GM23338 (cell line): ENCODE data around the gene NCCRP1. TPM values are rescaled to one million over a fixed set of nuclear protein-coding genes. Genes with fewer than 3 reads are reported as not detected.

Experiments used
- ATAC-seq: fragments of 200-7000 bp; cut with Tn5 transposase; 3 replicates; pipeline ENCODE4 v1.9.1; 2020
- DNase-seq: peaks from one replicate; pipeline ENCODE4 v3.0.0-alpha.2; 2015; ENCODE audit warnings: low spot score
- H2AFZ ChIP-seq: fragments of 200-600 bp; sonication (generic); 2 replicates; pipeline ENCODE4 v1.8.0; 2016; ENCODE audit warnings: antibody characterized with exemption, mild to moderate bottlenecking, moderate library complexity
- H3F3A ChIP-seq: fragments of 200-600 bp; sonication (generic); replicated peaks from 2 replicates; pipeline ENCODE4 v1.8.0; 2017; ENCODE audit warnings: antibody characterized with exemption, mixed run types, low read depth
- H3K27ac ChIP-seq: fragments of 200-600 bp; sonication (generic); 2 replicates; pipeline ENCODE4 v1.6.1; 2016; ENCODE audit warnings: low read depth
- H3K27me3 ChIP-seq: fragments of 200-600 bp; sonication (generic); 2 replicates; pipeline ENCODE4 v1.8.0; 2016; ENCODE audit warnings: mild to moderate bottlenecking, mixed run types, moderate library complexity; ENCODE audit not compliant: insufficient read depth
- H3K36me3 ChIP-seq: fragments of 200-600 bp; sonication (generic); 2 replicates; pipeline ENCODE4 v1.8.0; 2016; ENCODE audit warnings: mild to moderate bottlenecking; ENCODE audit not compliant: insufficient read depth
- H3K4me1 ChIP-seq: fragments of 200-600 bp; sonication (generic); 2 replicates; pipeline ENCODE4 v1.8.0; 2016; ENCODE audit warnings: mild to moderate bottlenecking, moderate library complexity; ENCODE audit not compliant: insufficient read depth
- H3K4me2 ChIP-seq: fragments of 200-600 bp; sonication (generic); 2 replicates; pipeline ENCODE4 v1.7.1; 2017; ENCODE audit warnings: mixed run types
- H3K4me3 ChIP-seq: fragments of 200-600 bp; sonication (generic); 2 replicates; pipeline ENCODE4 v1.6.1; 2016; ENCODE audit warnings: mixed run types
- H3K79me2 ChIP-seq: fragments of 200-600 bp; sonication (generic); replicated peaks from 2 replicates; pipeline ENCODE4 v1.8.0; 2017; ENCODE audit warnings: mild to moderate bottlenecking; ENCODE audit not compliant: insufficient read depth
- H3K9me2 ChIP-seq: fragments of 200-600 bp; sonication (generic); 2 replicates; pipeline ENCODE4 v1.8.0; 2017; ENCODE audit not compliant: insufficient read depth
- H4K20me1 ChIP-seq: fragments of 200-600 bp; sonication (generic); replicated peaks from 2 replicates; pipeline ENCODE4 v1.8.0; 2017; ENCODE audit warnings: mild to moderate bottlenecking; ENCODE audit not compliant: insufficient read depth
- H3K27ac Mint-ChIP-seq: 2 replicates; pipeline ENCODE4 v1.8.0; 2020; ENCODE audit warnings: inconsistent platforms, mild to moderate bottlenecking, moderate library complexity, mixed read lengths
- H3K27me3 Mint-ChIP-seq: 3 replicates; pipeline ENCODE4 v1.8.0; 2022; ENCODE audit warnings: low read depth, mild to moderate bottlenecking, moderate library complexity, mixed read lengths, inconsistent platforms; ENCODE audit not compliant: insufficient read depth, poor library complexity
- H3K36me3 Mint-ChIP-seq: 3 replicates; pipeline ENCODE4 v1.8.0; 2021; ENCODE audit warnings: low read depth, mild to moderate bottlenecking, inconsistent platforms, moderate library complexity, mixed read lengths
- H3K4me1 Mint-ChIP-seq: 3 replicates; pipeline ENCODE4 v1.8.0; 2020; ENCODE audit warnings: mild to moderate bottlenecking, inconsistent platforms, mixed read lengths
- H3K4me3 Mint-ChIP-seq: 3 replicates; pipeline ENCODE4 v1.8.0; 2021; ENCODE audit warnings: moderate library complexity, mild to moderate bottlenecking, inconsistent platforms, mixed read lengths
- H3K9me3 Mint-ChIP-seq: 3 replicates; pipeline ENCODE4 v1.8.0; 2020; ENCODE audit warnings: moderate library complexity, mild to moderate bottlenecking, inconsistent platforms, mixed read lengths
- CREB1 ChIP-seq: fragments of 250-450 bp; sonication (Bioruptor Pico); IDR thresholded peaks from 2 replicates; pipeline ENCODE4 v1.5.0; 2020; ENCODE audit warnings: low read depth, mild to moderate bottlenecking, moderate library complexity
- EZH2 ChIP-seq: fragments of 200-600 bp; sonication (generic); IDR thresholded peaks from one replicate; pipeline ENCODE4 v1.8.0; 2017; ENCODE audit warnings: antibody characterized with exemption, mild to moderate bottlenecking, low read depth; ENCODE audit not compliant: unreplicated experiment
- EZH2phosphoT487 ChIP-seq: fragments of 200-600 bp; sonication (generic); IDR thresholded peaks from one replicate; pipeline ENCODE4 v1.8.1; 2018; ENCODE audit warnings: antibody characterized with exemption; ENCODE audit not compliant: unreplicated experiment
- JUNB ChIP-seq: IDR thresholded peaks from one replicate; pipeline ENCODE4 v1.6.1; 2016; ENCODE audit warnings: antibody characterized with exemption; ENCODE audit not compliant: unreplicated experiment
- NANOG ChIP-seq: IDR thresholded peaks from 2 replicates; pipeline ENCODE4 v1.6.1; 2016; ENCODE audit warnings: antibody characterized with exemption, borderline replicate concordance
- POLR2AphosphoS5 ChIP-seq: IDR thresholded peaks from 2 replicates; pipeline ENCODE4 v1.6.1; 2016; ENCODE audit warnings: antibody characterized with exemption, low read depth
- STAT1 ChIP-seq: IDR thresholded peaks from one replicate; pipeline ENCODE4 v1.6.1; 2016; ENCODE audit warnings: antibody characterized with exemption; ENCODE audit not compliant: unreplicated experiment
- ZNF114 ChIP-seq: fragments of 250-450 bp; sonication (Bioruptor Pico); IDR thresholded peaks from 2 replicates; pipeline ENCODE4 v1.5.0; 2020; ENCODE audit warnings: mild to moderate bottlenecking, moderate library complexity
- ZNF331 ChIP-seq: fragments of 250-450 bp; sonication (Bioruptor Pico); IDR thresholded peaks from 2 replicates; pipeline ENCODE4 v1.5.0; 2020; ENCODE audit warnings: low read depth, mild to moderate bottlenecking, moderate library complexity
- ZNF462 ChIP-seq: fragments of 250-450 bp; sonication (Bioruptor Pico); IDR thresholded peaks from 2 replicates; pipeline ENCODE4 v1.5.0; 2020; ENCODE audit warnings: mild to moderate bottlenecking, moderate library complexity
- polyA plus RNA-seq: library from polyadenylated mRNA; unstranded; fragments of >200 nt; fragmentation: Nextera tagmentation; extraction: Ambion mirVana; gene quantifications from 2 replicates; pipeline ENCODE4 v1.2.1, GENCODE V29; 2016
- total RNA-seq: library from RNA; depleted of rRNA; stranded (reverse); fragments of >200 nt; shearing (Covaris generic); gene quantifications from 2 replicates; pipeline ENCODE4 v1.2.3, GENCODE V29; 2014
- TF ChIP-seq, protein P1 (sequence below): IDR thresholded peaks from 2 replicates; pipeline ENCODE4 v1.6.1; 2016; ENCODE audit warnings: antibody characterized with exemption
- TF ChIP-seq, protein P2 (sequence below): IDR thresholded peaks from one replicate; pipeline ENCODE4 v1.6.1; 2018; ENCODE audit warnings: antibody characterized with exemption; ENCODE audit not compliant: unreplicated experiment

The NCCRP1 gene
- total and polyA plus RNA-seq, 2 experiments from 2014 or later: 3.6 to 6.2 TPM

GRCh38 chr19:39187552-39187943 is 9.2 kb upstream of the NCCRP1 start (continued):
- TF ChIP-seq ZNF462 (no peak), NANOG (no peak), EZH2 (no peak)
- TF ChIP-seq, protein P1, sequence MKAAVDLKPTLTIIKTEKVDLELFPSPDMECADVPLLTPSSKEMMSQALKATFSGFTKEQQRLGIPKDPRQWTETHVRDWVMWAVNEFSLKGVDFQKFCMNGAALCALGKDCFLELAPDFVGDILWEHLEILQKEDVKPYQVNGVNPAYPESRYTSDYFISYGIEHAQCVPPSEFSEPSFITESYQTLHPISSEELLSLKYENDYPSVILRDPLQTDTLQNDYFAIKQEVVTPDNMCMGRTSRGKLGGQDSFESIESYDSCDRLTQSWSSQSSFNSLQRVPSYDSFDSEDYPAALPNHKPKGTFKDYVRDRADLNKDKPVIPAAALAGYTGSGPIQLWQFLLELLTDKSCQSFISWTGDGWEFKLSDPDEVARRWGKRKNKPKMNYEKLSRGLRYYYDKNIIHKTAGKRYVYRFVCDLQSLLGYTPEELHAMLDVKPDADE: no peak

DNA sequence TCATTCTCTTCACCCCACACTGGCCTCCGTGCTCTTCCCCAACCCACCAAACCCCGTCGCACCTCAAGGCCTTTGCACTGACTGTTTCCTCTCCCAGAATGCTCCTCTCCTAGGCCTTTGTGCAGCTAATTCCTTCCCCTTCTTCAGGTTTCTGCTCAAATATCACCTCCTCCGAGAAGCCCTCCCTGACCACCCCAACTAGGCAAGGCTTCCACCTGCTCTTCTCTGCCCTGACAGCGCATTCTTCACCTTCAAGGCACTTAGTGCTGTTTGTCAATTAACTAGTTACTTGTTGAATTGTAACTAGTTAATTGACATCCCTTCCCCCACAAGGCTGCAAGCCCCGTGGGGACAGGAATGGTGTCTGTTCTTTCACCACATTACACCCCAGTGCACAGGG is 7.8 kb upstream of the NCCRP1 start:
- Mint-ChIP-seq H3K4me3 (no peak overlapping the region), H3K27ac (no peak overlapping the region)
- TF ChIP-seq ZNF114 (CRISPR knock-in tag) (no peak), JUNB (no peak), POLR2AphosphoS5 (no peak), ZNF331 (CRISPR knock-in tag) (no peak), NANOG (no peak), STAT1 (no peak), CREB1 (CRISPR knock-in tag) (no peak), EZH2phosphoT487 (no peak)
- TF ChIP-seq, protein P2, sequence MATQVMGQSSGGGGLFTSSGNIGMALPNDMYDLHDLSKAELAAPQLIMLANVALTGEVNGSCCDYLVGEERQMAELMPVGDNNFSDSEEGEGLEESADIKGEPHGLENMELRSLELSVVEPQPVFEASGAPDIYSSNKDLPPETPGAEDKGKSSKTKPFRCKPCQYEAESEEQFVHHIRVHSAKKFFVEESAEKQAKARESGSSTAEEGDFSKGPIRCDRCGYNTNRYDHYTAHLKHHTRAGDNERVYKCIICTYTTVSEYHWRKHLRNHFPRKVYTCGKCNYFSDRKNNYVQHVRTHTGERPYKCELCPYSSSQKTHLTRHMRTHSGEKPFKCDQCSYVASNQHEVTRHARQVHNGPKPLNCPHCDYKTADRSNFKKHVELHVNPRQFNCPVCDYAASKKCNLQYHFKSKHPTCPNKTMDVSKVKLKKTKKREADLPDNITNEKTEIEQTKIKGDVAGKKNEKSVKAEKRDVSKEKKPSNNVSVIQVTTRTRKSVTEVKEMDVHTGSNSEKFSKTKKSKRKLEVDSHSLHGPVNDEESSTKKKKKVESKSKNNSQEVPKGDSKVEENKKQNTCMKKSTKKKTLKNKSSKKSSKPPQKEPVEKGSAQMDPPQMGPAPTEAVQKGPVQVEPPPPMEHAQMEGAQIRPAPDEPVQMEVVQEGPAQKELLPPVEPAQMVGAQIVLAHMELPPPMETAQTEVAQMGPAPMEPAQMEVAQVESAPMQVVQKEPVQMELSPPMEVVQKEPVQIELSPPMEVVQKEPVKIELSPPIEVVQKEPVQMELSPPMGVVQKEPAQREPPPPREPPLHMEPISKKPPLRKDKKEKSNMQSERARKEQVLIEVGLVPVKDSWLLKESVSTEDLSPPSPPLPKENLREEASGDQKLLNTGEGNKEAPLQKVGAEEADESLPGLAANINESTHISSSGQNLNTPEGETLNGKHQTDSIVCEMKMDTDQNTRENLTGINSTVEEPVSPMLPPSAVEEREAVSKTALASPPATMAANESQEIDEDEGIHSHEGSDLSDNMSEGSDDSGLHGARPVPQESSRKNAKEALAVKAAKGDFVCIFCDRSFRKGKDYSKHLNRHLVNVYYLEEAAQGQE: no peak
- TF ChIP-seq, protein P1: no peak

More for the DNA sequence above, 7.8 kb upstream of the NCCRP1 start:
- Histone ChIP-seq H3K9me2 (no peaks in the 10 kb centered on the region), H3F3A (peaks cover 3% of the 10 kb centered on the region; the same call in 1 of the 2 replicates), H4K20me1 (no peaks in the 10 kb centered on the region), H3K79me2 (no peaks in the 10 kb centered on the region), H3K4me2 (no peak overlapping the region), H2AFZ (no peak overlapping the region), H3K4me1 (peaks cover 5% of the 10 kb centered on the region; the same call in 1 of the 2 replicates), H3K36me3 (no peaks in the 10 kb centered on the region), H3K4me3 (no peak overlapping the region), H3K27ac (no peak overlapping the region), H3K27me3 (no peaks in the 10 kb centered on the region)
- Mint-ChIP-seq H3K27me3 (peaks cover 10% of the 10 kb centered on the region), H3K4me1 (peaks cover 6% of the 10 kb centered on the region; the same call in 2 of the 3 replicates), H3K36me3 (no peaks in the 10 kb centered on the region), H3K9me3 (no peaks in the 10 kb centered on the region; the same call in 2 of the 3 replicates)
- DNase-seq (no peak), ATAC-seq (no peak)
